Suprapubic skin (tissue), 4 donors: Measurements from ENCODE around the gene CLDN6.

Experiments
- EP300 ChIP-seq: sonication (generic); formaldehyde crosslinking; IDR thresholded peaks from one replicate; pipeline ENCODE4 v1.6.1; 2017; ENCODE audit warnings: antibody characterized with exemption
- POLR2A ChIP-seq, 2 donors: fragments of 450-650 bp; IDR thresholded peaks; one replicate each; pipeline ENCODE4 v1.6.1; 2017; ENCODE audit warnings: antibody characterized with exemption in 2 of 2, mild to moderate bottlenecking in 2 of 2, moderate library complexity in 2 of 2
- POLR2AphosphoS5 ChIP-seq, 3 donors: sonication (generic); formaldehyde crosslinking; IDR thresholded peaks; one replicate each; pipeline ENCODE4 v1.6.1; 2017; ENCODE audit warnings: antibody characterized with exemption in 3 of 3
- TF ChIP-seq, protein P1 (sequence below), 2 donors: fragments of 200-600 bp in 1 of 2; fragments of 450-650 bp in 1 of 2; sonication (generic) in 1 of 2; IDR thresholded peaks; one replicate each; pipeline ENCODE4 v1.5.1; 2016 to 2019; ENCODE audit warnings: antibody characterized with exemption in 2 of 2, mild to moderate bottlenecking in 1 of 2, moderate library complexity in 1 of 2

DNA sequence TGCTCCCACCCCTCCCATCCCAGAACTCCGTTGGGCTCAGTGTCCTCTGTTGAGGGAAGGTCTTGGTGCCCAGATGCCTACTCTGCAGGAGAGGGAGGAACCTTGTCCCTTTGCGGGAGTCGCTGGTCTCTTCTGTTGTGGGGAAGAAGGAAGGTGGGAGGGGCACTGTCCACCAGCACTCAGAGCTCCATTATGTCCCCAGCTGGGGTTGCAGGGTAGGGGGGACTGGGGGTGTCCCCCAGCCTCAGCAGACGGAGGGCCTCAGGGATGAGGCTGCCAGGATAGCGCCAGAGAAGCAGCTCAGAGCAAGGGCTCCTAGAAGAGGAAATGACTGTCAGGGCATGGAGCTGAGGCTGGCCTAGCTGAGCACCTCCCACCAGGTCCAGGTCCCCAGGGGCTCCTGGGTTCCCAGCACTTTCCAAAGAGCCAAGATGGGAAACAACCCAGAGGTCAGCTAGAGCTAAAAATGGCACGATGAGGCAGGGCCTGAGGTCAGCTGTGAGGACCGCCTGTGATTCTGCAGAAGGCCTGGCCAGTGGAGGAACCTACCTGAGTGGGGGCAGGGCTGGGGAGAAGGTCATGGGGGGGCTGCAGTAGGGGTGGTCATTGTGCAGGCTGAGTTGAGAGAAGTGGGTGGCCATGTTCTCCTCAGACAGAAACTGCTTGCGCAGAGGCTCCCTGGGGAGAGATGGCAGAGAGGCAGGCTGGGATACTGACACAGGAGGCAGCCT is 4.9 kb upstream of the CLDN6 start:
- TF ChIP-seq POLR2AphosphoS5 (IDR thresholded peaks at IDR 0.05), result no peak
- TF ChIP-seq, protein P1, sequence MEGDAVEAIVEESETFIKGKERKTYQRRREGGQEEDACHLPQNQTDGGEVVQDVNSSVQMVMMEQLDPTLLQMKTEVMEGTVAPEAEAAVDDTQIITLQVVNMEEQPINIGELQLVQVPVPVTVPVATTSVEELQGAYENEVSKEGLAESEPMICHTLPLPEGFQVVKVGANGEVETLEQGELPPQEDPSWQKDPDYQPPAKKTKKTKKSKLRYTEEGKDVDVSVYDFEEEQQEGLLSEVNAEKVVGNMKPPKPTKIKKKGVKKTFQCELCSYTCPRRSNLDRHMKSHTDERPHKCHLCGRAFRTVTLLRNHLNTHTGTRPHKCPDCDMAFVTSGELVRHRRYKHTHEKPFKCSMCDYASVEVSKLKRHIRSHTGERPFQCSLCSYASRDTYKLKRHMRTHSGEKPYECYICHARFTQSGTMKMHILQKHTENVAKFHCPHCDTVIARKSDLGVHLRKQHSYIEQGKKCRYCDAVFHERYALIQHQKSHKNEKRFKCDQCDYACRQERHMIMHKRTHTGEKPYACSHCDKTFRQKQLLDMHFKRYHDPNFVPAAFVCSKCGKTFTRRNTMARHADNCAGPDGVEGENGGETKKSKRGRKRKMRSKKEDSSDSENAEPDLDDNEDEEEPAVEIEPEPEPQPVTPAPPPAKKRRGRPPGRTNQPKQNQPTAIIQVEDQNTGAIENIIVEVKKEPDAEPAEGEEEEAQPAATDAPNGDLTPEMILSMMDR (IDR thresholded peaks at IDR 0.05), result no peak
- no peak for TF ChIP-seq EP300
- no peak for TF ChIP-seq POLR2A (IDR thresholded peaks at IDR 0.05)
